Activated naive CD8-positive, alpha-beta T cell treated with anti-CD3 and anti-CD28 coated beads, Interleukin-2, amount 50 U/mL, for 24 hours (primary cell): Measurements from ENCODE around the gene AHCYL1.

Experiments
- ATAC-seq: fragments of 150-1000 bp; cut with Tn5 transposase; one replicate; pipeline ENCODE4 v1.10.0; 2021
- DNase-seq: peaks from one replicate; pipeline ENCODE4 v3.0.0; 2021
- H3K27ac Mint-ChIP-seq: one replicate; pipeline ENCODE4 v1.8.0; 2021; ENCODE audit warnings: mild to moderate bottlenecking, mixed read lengths
- H3K27me3 Mint-ChIP-seq: one replicate; pipeline ENCODE4 v1.8.0; 2021; ENCODE audit warnings: mixed read lengths
- H3K36me3 Mint-ChIP-seq: one replicate; pipeline ENCODE4 v1.8.0; 2021; ENCODE audit warnings: low read depth, mixed read lengths
- H3K4me1 Mint-ChIP-seq: one replicate; pipeline ENCODE4 v1.8.0; 2021; ENCODE audit warnings: mixed read lengths
- H3K4me3 Mint-ChIP-seq: one replicate; pipeline ENCODE4 v1.8.0; 2021; ENCODE audit warnings: mild to moderate bottlenecking, moderate library complexity, mixed read lengths
- H3K9me3 Mint-ChIP-seq: one replicate; pipeline ENCODE4 v1.8.0; 2021; ENCODE audit warnings: mixed read lengths

AHCYL1 gene

DNA sequence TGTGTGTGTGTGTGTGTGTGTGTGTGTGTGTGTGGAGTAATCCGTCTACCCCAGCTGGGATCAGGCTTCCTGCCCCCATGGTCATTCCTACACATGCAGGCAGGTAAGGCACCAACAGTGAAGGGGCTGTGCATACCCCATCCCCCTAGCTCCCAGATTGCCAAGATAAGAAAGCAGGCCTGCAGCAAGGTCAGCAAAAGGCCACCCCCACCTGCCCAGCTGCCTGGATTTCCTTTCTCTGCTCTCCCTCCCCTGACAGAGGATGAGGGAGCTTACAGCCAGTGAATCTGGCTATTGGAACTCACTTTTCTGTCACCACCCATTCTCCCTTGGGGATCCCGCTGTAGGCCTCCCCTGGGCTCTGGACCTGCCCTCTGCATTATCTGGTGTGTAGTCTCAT, 78.0 kb downstream of the AHCYL1 start:
- Mint-ChIP-seq H3K27me3 (peaks cover 16% of the 10 kb centered on the region), H3K4me3 (no peak overlapping the region), H3K4me1 (no peaks in the 10 kb centered on the region), H3K9me3 (no peaks in the 10 kb centered on the region), H3K27ac (no peak overlapping the region), H3K36me3 (peaks cover 7% of the 10 kb centered on the region)
- DNase-seq (no peak), ATAC-seq (no peak)

DNA sequence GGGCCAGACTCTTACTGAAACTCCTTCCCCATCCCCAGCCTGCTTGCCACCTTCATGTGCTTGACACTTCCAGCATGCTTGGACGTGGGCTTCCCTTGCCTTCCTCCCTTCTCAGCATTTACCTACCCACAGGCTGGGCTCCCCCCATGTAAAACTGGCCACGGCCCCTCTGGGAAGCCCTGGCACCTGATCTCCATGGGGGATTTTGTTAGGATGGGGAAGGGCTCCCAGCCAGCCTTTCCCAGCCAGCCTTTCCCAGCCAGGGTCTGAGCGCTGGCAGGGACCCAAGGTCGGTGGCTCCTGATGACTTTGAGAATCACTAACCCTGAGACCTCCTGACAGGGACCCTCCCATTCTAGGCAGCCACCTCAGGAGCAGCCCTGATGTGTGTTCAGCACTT, 79.2 kb downstream of the AHCYL1 start:
- Mint-ChIP-seq H3K27ac (no peak overlapping the region), H3K9me3 (no peaks in the 10 kb centered on the region), H3K4me1 (peaks cover 7% of the 10 kb centered on the region), H3K4me3 (no peak overlapping the region), H3K27me3 (peaks cover 26% of the 10 kb centered on the region), H3K36me3 (peaks cover 5% of the 10 kb centered on the region)
- DNase-seq (no peak), ATAC-seq (no peak)

DNA sequence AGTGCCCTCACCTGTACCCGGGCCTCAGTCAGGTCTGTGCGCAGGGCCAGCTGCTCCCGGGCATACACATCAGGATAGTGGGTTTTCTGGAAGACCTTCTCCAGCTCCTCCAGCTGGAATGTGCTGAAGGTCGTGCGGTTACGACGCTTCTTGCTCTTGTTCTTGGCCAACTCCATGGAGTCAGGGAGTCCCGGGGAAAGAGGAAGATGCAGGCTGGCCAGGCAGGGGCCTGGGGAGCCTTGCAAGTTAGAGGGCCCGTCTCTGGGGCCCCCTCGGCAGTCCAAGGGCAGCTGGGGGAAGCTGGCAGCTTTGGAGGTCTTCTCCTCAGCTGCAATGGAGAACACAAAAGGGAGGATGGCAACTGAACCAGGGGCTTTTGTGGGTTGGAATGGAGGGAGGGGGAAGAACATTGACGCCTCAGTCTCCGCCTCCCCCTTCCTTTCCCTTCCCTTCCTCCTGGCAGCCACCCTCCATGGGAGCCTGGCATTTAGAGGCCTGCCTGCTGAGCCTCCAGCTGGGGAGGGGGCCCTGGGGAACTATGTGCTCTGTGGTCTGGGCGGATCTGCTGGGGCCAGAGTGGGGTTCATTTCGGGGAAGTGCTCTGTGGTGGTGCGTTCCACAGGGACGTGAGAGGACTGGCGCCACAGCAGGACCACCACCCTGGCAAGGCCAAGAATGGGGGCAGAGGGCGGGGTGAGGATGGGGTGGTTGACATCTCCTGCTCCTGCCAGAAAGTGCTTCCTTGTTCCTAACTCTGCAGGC, 80.2 kb downstream of the AHCYL1 start:
- Mint-ChIP-seq H3K9me3 (no peaks in the 10 kb centered on the region), H3K27ac (no peak overlapping the region), H3K36me3 (peaks cover 5% of the 10 kb centered on the region), H3K4me1 (peaks cover 7% of the 10 kb centered on the region), H3K27me3 (peaks cover 29% of the 10 kb centered on the region), H3K4me3 (no peak overlapping the region)
- DNase-seq (no peak), ATAC-seq (no peak)

DNA sequence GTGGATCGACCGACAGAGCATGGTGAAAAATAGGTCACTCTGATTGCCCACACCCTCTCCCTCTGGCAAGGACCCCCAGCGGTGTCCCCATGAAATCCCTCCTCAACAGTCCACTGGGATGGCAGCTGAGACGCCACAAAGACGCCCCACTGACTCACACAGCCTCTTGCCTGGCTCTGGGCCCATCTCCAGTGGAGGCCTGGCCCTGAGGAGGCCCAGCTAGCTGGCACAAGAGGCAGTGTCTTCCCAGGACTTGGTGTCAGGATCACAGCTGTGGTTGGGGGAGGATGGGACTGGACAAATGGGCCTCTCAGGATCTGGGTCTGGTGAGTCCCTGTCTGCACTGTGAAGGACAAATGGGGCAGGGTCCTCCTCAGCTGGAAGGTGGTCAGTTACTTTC, 81.3 kb downstream of the AHCYL1 start:
- ATAC-seq: no peak
- peaks cover 34% of the 10 kb centered on the region for H3K27me3 Mint-ChIP-seq
- H3K4me3 Mint-ChIP-seq: no peak overlapping the region
- peaks cover 7% of the 10 kb centered on the region for H3K4me1 Mint-ChIP-seq
- no peak overlapping the region for H3K27ac Mint-ChIP-seq
- peaks cover 2% of the 10 kb centered on the region for H3K36me3 Mint-ChIP-seq
- no peaks in the 10 kb centered on the region for H3K9me3 Mint-ChIP-seq
- DNase-seq: no peak

DNA sequence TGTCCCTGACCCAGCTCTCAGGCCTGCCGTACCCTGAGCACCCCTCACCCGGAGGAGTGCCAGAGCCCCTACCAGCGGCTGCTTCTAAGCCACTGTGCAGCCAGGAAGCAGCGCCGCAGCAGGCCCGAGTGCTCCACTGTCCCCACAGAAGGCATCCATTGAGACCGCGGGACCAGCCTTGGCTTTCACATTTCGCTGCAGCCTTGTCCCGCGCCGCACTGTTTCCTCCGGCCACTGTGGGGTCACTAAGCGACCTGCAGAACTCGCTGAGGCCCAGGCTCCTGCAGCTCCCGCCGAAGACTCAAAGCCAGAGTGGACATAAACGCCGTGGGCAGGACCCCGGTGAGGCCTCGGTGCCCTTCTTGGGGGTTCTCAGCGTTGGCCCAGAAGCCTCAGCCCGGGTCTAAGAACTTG, 82.9 kb downstream of the AHCYL1 start:
- ATAC-seq (no peak), DNase-seq (no peak)
- H3K27ac Mint-ChIP-seq: no peak overlapping the region
- H3K27me3 Mint-ChIP-seq: peaks cover 48% of the 10 kb centered on the region
- no peak overlapping the region for H3K4me3 Mint-ChIP-seq
- peaks cover 7% of the 10 kb centered on the region for H3K4me1 Mint-ChIP-seq
- H3K36me3 Mint-ChIP-seq: peaks cover 2% of the 10 kb centered on the region
- H3K9me3 Mint-ChIP-seq: no peaks in the 10 kb centered on the region

DNA sequence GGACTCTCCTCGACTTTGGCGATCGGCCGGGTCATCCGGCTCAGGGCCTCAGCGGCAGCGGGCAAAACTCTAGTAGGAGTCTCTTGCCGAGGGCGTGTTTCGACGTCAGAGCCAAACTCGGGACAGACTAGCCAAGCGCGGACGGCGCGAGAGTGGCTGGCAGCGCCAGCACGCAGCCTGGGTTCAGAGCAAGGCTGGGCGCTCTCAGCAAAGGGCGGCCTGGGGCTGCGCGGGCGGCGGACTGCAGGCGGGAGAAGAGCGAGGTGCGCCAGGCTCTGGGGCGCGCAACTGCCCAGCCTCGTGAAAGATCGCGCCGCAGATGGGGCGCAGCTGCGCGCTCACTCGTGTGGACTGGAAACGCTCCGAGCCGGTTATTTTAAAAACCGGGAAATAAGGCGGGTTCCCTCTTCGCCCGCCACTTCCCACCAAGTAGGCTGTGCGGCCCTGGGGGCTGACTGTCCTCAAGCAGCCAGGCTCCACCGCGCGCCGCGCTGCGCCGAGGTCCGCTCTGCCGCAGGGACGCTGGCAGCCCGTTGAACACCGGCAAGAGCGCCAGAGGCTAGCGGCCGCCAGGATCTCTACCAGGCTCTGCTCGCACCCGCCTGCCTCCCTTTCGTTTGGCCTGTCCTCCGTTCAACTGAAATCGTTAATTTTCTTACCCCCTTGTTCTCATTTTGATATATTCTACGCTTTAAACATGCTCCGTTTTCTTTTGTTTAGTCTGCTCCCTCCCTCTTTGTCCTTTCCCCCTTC, 83.5 kb downstream of the AHCYL1 start:
- ATAC-seq (peak; percentile 31), DNase-seq (no peak)
- H3K36me3 Mint-ChIP-seq: peaks cover 2% of the 10 kb centered on the region
- H3K4me1 Mint-ChIP-seq: peaks cover 7% of the 10 kb centered on the region
- H3K4me3 Mint-ChIP-seq: peak overlapping the region; percentile 45
- no peak overlapping the region for H3K27ac Mint-ChIP-seq
- H3K9me3 Mint-ChIP-seq: no peaks in the 10 kb centered on the region
- peaks cover 53% of the 10 kb centered on the region for H3K27me3 Mint-ChIP-seq

DNA sequence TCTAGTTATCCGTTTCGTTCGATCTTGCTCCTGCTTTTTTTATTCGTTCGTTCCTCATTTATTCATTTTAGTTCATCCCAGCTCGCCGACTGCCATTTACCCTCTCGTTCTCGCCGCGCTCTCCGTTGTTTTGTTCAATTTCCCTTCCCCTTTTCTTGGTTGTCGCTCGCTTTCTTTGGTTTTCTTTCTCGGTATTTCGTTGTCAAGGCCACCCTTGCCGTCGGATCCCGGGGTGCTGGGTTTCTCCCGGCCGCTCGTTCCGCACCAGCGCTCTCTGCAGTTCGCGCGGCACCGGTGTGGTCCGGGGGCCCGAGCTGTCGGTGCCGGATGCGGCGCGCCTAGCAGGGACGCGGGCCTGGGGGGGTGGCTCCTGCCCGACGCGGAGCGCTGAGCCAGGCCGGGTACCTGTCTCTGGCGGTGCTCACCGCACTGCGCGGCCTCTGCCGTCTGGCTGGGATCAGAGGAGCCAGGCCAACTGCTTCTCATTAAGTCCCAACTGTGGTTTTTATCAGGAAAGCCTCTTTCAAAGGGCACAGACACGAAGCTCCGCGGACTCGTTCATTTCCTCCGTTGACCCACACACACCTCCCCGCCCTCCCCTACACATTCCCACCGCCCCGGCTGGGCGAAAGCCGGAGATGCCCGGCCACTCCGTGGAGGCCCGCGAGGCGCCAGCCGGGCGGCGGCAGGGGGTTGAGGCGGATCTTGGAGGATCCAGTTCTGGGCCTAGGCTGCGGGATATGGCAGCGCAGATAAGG, 84.3 kb downstream of the AHCYL1 start:
- DNase-seq: peak; percentile 26
- ATAC-seq: peak; percentile 8
- peaks cover under 1% of the 10 kb centered on the region for H3K36me3 Mint-ChIP-seq
- peaks cover 7% of the 10 kb centered on the region for H3K4me1 Mint-ChIP-seq
- peaks cover 59% of the 10 kb centered on the region for H3K27me3 Mint-ChIP-seq
- peak overlapping the region; percentile 45 for H3K4me3 Mint-ChIP-seq
- no peaks in the 10 kb centered on the region for H3K9me3 Mint-ChIP-seq
- no peak overlapping the region for H3K27ac Mint-ChIP-seq

DNA sequence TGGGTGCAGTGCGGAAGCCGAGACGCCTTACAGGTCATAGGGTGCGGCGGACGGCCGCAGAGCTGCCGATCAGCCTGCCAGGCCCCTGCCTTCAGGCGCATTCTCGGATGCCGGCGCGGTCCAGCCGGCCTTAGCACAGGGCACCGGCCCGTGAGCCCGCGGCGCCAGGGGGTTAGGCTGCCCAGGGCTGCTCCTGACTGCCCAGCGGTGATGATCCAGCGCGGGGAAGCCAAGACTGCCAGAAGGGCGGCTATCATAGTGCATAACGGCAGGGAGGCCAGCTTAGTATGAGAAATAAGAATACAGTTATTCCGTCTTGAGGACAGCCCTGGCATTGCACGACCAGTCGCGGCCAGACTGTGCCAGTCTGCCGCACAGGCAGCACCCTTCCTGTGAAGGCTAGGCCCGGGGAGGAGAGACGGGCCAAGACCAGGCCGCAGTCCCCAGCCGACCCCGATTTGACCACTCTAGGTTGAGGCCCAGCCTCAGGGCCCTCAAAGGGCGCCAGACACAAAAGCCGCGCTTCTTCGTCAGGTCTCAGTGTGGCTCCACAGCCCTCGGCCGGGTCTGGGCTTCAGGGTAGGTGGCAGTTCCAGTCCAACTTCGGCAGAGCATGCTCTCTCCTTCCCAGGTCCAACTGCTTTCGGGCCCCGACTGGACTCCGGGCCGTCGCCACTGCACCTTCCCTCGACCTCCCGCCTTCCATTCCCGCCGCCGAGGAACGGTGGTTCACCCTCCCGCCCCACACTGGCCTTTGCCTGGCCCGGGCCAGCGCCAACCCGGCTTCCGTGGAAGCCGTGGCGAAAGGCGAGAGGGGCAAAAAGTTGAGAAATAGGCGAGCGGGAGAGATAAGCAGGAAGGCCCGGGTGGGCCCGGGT, 85.1 kb downstream of the AHCYL1 start:
- peaks cover 7% of the 10 kb centered on the region for H3K4me1 Mint-ChIP-seq
- ATAC-seq (peak; percentile 11), DNase-seq (no peak)
- H3K9me3 Mint-ChIP-seq: no peaks in the 10 kb centered on the region
- no peak overlapping the region for H3K27ac Mint-ChIP-seq
- H3K27me3 Mint-ChIP-seq: peaks cover 65% of the 10 kb centered on the region
- no peak overlapping the region for H3K4me3 Mint-ChIP-seq
- no peaks in the 10 kb centered on the region for H3K36me3 Mint-ChIP-seq

DNA sequence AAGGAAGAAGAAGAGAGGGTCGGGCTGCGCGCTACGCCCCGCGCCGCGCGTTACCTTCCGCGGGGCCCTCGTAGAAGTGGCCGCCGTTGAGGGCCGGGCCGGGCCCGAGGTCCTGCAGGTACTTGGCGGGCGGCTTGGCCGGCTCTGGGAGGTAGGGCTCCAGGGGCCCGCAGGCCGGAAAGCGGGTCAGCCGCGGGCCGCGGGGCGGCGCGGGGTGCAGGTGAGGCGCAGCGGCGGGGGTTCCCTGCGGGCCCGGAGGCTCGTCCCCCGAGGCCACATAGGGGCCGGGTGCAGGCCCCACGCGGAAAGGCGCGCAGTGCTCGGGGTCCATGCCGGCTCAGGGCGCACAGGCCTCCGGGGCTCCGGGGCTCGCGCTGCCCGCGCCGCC, 85.7 kb downstream of the AHCYL1 start:
- no peak for DNase-seq
- H3K4me3 Mint-ChIP-seq: no peak overlapping the region
- no peaks in the 10 kb centered on the region for H3K36me3 Mint-ChIP-seq
- H3K4me1 Mint-ChIP-seq: peaks cover 7% of the 10 kb centered on the region
- no peaks in the 10 kb centered on the region for H3K9me3 Mint-ChIP-seq
- peaks cover 67% of the 10 kb centered on the region for H3K27me3 Mint-ChIP-seq
- no peak for ATAC-seq
- no peak overlapping the region for H3K27ac Mint-ChIP-seq

DNA sequence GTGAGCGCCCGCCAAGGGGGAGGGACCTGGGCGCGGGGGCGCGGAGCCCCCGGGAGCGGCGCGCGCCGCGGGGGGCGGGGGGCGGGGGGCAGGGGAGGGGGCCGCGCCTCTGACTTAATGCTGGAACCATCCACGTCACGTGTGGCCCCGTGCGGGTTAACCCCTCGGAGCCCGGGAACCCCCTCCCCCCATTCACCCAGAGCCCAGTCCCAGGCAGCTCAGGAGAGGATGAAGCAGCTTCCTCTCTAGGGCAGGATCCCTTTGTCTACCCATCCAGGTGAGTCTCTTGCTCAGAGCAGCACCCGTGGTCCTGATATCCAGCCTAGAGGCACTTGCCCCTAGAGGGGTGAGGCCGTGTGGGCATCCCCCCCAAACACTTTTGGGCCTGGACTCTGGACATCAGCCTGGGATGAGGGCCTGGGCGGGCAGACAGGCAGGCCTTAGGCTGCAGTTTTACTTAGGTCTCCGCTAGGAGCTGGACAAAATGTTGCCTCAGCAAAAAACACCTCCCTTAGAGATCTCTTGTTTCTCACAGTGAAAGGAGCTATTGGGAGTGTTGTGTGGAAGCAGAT, 86.2 kb downstream of the AHCYL1 start, which contains the start of gene ALX3:
ALX3 (minus strand) TSS at position 2 of the 572 bp plus-strand sequence. CDS start 60 bp downstream, outside the sequence.
- H3K4me3 Mint-ChIP-seq: no peak within 1 kb of the TSS

More for the DNA sequence above, 86.2 kb downstream of the AHCYL1 start, which contains the start of gene ALX3:
- H3K36me3 Mint-ChIP-seq: no peaks in the 10 kb centered on the region
- peaks cover 67% of the 10 kb centered on the region for H3K27me3 Mint-ChIP-seq
- no peak within 1 kb of the TSS for H3K27ac Mint-ChIP-seq
- DNase-seq (no peak), ATAC-seq (no peak)
- H3K9me3 Mint-ChIP-seq: no peaks in the 10 kb centered on the region
- peaks cover 7% of the 10 kb centered on the region for H3K4me1 Mint-ChIP-seq
